22Rv1 (cell line): ENCODE data around the gene SLC66A2.

Experiments
- CTCF ChIP-seq: fragments of 450-650 bp; IDR thresholded peaks from 2 replicates; pipeline ENCODE4 v1.5.1; 2017; ENCODE audit warnings: mild to moderate bottlenecking
- ZFX ChIP-seq: fragments of 450-650 bp; IDR thresholded peaks from 2 replicates; pipeline ENCODE4 v1.6.1; 2017; ENCODE audit warnings: antibody characterized with exemption, borderline replicate concordance

- no peak for TF ChIP-seq CTCF
- no peak for TF ChIP-seq ZFX
Measured at GRCh38 chr18:79863161-79864005, 88.1 kb downstream of the SLC66A2 start.
